Keratinocyte (primary cell): ENCODE data around the gene CAMKMT.

Source experiments
- CTCF ChIP-seq, 3 experiments: IDR thresholded peaks in 1 of 3; conservative IDR thresholded peaks in 1 of 3; optimal IDR thresholded peaks in 1 of 3; 2 replicates in 2 of 3; 3 replicates in 1 of 3; pipeline versions ENCODE3 to v1.5.1; 2011; ENCODE audit warnings: low read length in 3 of 3, mild to moderate bottlenecking in 3 of 3, moderate library complexity in 2 of 3, control low read depth in 1 of 3, inconsistent platforms in 1 of 3; ENCODE audit not compliant: insufficient read depth in 2 of 3; ENCODE audit errors: extremely low read depth in 1 of 3
- EZH2 ChIP-seq: IDR thresholded peaks from one replicate; pipeline ENCODE4 v1.6.1; 2012; ENCODE audit warnings: inconsistent platforms, mild to moderate bottlenecking, low read length, moderate library complexity

- TF ChIP-seq CTCF (optimal IDR thresholded peaks at IDR 0.05 in 1 of 3, IDR thresholded peaks at IDR 0.05 in 1 of 3, conservative IDR thresholded peaks at IDR 0.05 in 1 of 3; ENCODE audit: extremely low read depth in 1 of 3, insufficient read depth in 2 of 3, low read length in 3 of 3) (no peak), EZH2 (no peak)
Measured at GRCh38 chr2:44605511-44605910, 243.8 kb downstream of the CAMKMT start.
